Endothelial cell (in vitro differentiated cells): Measurements from ENCODE around the gene ARID1B. TPM values are rescaled to one million over a fixed set of nuclear protein-coding genes. Genes with fewer than 3 reads are reported as not detected.
A peak's percentile ranks its signal among the peaks of the same experiment; 100 is the strongest.

Experiments used
- DNase-seq: peaks from one replicate; pipeline ENCODE4 v3.0.0; 2021; ENCODE audit warnings: low spot score
- H3K27ac Mint-ChIP-seq: one replicate; pipeline ENCODE4 v1.8.0; 2021; ENCODE audit warnings: mixed read lengths, inconsistent platforms; ENCODE audit not compliant: unreplicated experiment
- H3K27me3 Mint-ChIP-seq: one replicate; pipeline ENCODE4 v1.8.0; 2021; ENCODE audit warnings: mild to moderate bottlenecking, moderate library complexity, mixed read lengths, inconsistent platforms; ENCODE audit not compliant: unreplicated experiment
- H3K36me3 Mint-ChIP-seq: one replicate; pipeline ENCODE4 v1.8.0; 2021; ENCODE audit warnings: mild to moderate bottlenecking, low read depth, mixed read lengths, inconsistent platforms; ENCODE audit not compliant: unreplicated experiment
- H3K4me1 Mint-ChIP-seq: one replicate; pipeline ENCODE4 v1.8.0; 2021; ENCODE audit warnings: mild to moderate bottlenecking, mixed read lengths, inconsistent platforms; ENCODE audit not compliant: unreplicated experiment
- H3K4me3 Mint-ChIP-seq: one replicate; pipeline ENCODE4 v1.8.0; 2021; ENCODE audit warnings: mild to moderate bottlenecking, mixed read lengths, inconsistent platforms; ENCODE audit not compliant: unreplicated experiment
- H3K9me3 Mint-ChIP-seq: one replicate; pipeline ENCODE4 v1.8.0; 2021; ENCODE audit warnings: mixed read lengths, inconsistent platforms; ENCODE audit not compliant: unreplicated experiment
- total RNA-seq: library from RNA; stranded (reverse); fragmentation: NEBNext Ultra II Directional; extraction: Animal tissue kit (Norgen Biotek cat#: 25700); gene quantifications from one replicate; pipeline ENCODE4 v1.2.1, GENCODE V29; 2021; ENCODE audit not compliant: unreplicated experiment
- TF ChIP-seq, protein P1 (sequence below): fragments of 200-600 bp; sonication (generic); IDR thresholded peaks from one replicate; pipeline ENCODE4 v1.5.0; 2021; ENCODE audit warnings: antibody characterized with exemption; ENCODE audit not compliant: unreplicated experiment

ARID1B gene
- total RNA-seq, 1 donor from 2014 or later = 104 TPM

DNA sequence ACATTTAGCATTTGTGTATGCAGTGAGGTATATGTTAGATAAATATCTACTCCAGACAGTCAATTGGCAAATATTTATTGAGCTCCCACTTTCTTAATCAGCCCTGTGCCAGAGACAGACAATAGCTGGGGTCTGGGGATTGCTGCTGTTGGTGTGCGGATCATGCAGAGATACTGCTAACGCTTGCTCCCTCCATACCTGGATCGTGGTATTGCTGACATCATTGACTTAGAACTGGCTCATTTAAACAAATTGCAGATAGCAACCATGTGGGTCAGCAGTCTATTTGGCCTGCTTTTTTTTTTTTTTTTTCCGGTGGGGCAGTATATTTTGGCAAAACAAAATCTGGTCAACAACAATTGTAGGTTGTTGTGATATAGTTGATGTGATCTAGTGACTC lies 9.5 kb downstream of the ARID1B start:
- TF ChIP-seq, protein P1, sequence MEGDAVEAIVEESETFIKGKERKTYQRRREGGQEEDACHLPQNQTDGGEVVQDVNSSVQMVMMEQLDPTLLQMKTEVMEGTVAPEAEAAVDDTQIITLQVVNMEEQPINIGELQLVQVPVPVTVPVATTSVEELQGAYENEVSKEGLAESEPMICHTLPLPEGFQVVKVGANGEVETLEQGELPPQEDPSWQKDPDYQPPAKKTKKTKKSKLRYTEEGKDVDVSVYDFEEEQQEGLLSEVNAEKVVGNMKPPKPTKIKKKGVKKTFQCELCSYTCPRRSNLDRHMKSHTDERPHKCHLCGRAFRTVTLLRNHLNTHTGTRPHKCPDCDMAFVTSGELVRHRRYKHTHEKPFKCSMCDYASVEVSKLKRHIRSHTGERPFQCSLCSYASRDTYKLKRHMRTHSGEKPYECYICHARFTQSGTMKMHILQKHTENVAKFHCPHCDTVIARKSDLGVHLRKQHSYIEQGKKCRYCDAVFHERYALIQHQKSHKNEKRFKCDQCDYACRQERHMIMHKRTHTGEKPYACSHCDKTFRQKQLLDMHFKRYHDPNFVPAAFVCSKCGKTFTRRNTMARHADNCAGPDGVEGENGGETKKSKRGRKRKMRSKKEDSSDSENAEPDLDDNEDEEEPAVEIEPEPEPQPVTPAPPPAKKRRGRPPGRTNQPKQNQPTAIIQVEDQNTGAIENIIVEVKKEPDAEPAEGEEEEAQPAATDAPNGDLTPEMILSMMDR = no peak
- no peak overlapping the region for H3K4me3 Mint-ChIP-seq
- peaks cover 53% of the 10 kb centered on the region for H3K4me1 Mint-ChIP-seq
- no peak overlapping the region for H3K27ac Mint-ChIP-seq
- H3K9me3 Mint-ChIP-seq = no peaks in the 10 kb centered on the region
- DNase-seq = no peak
- H3K36me3 Mint-ChIP-seq = peaks cover 4% of the 10 kb centered on the region
- H3K27me3 Mint-ChIP-seq = peaks cover 3% of the 10 kb centered on the region

- H3K9me3 Mint-ChIP-seq = no peaks in the 10 kb centered on the region
- no peak overlapping the region for H3K4me3 Mint-ChIP-seq
- H3K27ac Mint-ChIP-seq = peak overlapping the region; percentile 24
- H3K27me3 Mint-ChIP-seq = peaks cover 6% of the 10 kb centered on the region
- TF ChIP-seq, protein P1 = no peak
- DNase-seq = no peak
- H3K4me1 Mint-ChIP-seq = peaks cover 50% of the 10 kb centered on the region
- H3K36me3 Mint-ChIP-seq = peaks cover 4% of the 10 kb centered on the region
These were observed 10.7 kb downstream of the ARID1B start for GRCh38 chr6:156787569-156788492.

GRCh38 chr6:156789081-156789943 lies 12.1 kb downstream of the ARID1B start:
- no peak overlapping the region for H3K4me3 Mint-ChIP-seq

GRCh38 chr6:156790711-156791319 lies 13.6 kb downstream of the ARID1B start:
- Mint-ChIP-seq H3K4me1 (peaks cover 45% of the 10 kb centered on the region), H3K4me3 (no peak overlapping the region), H3K9me3 (no peaks in the 10 kb centered on the region), H3K36me3 (peaks cover 4% of the 10 kb centered on the region), H3K27ac (no peak overlapping the region), H3K27me3 (peaks cover 5% of the 10 kb centered on the region)
- no peak for DNase-seq
- TF ChIP-seq, protein P1 = no peak

More at GRCh38 chr6:156789081-156789943, 12.1 kb downstream of the ARID1B start:
- Mint-ChIP-seq H3K9me3 (no peaks in the 10 kb centered on the region), H3K36me3 (peaks cover 4% of the 10 kb centered on the region), H3K27ac (no peak overlapping the region), H3K4me1 (peaks cover 40% of the 10 kb centered on the region), H3K27me3 (peaks cover 5% of the 10 kb centered on the region)
- TF ChIP-seq, protein P1 = no peak
- no peak for DNase-seq
